HG03135 (cell line): ENCODE measurements around the gene LIG3.
"Not testable (repeated sequence)": the region's sequence is repeated elsewhere in the genome, so short reads cannot be mapped to it uniquely, and the experiment has no call there.

Experiments
- ATAC-seq: cut with Tn5 transposase; IDR thresholded peaks from one replicate; pipeline ENCODE4 v1.9.1; 2021; ENCODE audit warnings: mild to moderate bottlenecking, moderate library complexity; ENCODE audit not compliant: unreplicated experiment

The LIG3 gene

DNA sequence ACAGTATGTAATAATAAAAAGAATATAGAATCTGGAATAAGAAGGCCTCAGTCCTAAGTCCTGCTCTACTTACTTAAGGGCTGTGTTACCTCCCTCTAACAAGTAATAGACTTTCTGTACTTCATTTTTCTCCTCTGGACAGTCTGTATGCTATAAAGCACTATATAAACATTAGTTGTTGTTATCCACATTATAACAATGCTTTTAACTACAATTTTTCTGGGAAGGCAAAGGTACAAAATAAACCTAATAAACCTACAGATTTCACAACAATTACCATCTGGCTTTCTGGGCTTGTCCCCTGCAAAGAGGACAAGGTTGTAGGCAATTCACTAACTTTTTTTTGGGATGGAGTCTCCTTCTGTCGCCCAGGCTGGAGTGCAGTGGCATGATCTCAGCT lies 50.5 kb downstream of the LIG3 start:
- ATAC-seq, result no peak

DNA sequence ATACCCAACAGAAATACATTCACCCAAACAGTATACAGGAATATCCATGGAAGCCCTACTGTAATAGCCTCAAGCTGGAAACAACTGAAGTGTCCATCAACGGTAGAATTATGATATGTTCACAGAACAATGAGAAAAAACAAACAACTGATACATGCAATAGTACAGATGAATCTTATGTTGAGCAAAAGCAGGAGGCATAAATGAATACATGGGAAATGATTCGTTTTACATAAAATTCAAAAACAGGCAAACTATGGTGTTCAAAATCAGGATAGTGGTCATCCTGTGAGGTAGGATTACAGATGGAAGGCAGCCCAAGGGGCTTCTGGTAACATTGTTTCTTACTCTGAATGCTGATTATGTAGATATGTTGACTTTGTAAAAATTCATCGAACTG lies 58.1 kb downstream of the LIG3 start:
- no peak for ATAC-seq

DNA sequence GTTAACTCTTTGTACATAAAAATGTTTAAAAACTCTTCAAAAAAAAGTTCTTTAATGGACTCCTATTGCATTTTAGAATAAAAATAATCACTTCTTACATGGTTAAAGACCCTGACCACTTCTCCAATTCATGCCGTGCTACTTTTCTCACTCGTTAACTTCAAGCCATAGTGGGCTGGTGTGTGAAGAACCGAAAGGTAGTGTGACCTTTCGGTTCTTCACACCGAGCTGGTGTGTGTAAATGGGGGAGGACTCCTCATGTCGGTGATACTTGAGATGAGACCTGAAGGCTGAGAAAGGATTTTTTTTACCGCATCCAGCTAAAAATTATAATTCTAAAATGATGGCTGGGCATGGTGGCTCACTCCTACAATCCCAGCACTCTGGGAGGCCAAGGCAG lies 61.1 kb downstream of the LIG3 start:
- ATAC-seq, result no peak

DNA sequence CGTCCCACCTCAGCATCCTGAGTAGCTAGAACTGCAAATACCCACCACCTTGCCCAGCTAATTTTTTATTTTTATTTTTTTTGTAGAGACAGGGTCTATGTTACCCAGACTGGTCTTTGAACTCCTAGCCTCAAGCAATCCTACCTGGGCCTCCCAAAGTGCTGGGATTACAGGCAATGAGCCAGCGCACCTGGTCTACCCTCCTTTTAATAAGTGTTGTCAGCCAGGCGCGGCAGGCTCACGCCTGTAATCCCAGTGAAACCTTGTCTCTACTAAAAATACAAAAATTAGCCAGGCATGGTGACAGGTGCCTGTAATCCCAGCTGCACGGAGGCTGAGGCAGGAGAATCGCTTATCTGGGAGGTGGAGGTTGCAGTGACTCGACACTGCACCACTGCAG lies 63.9 kb downstream of the LIG3 start:
- ATAC-seq, result no peak

DNA sequence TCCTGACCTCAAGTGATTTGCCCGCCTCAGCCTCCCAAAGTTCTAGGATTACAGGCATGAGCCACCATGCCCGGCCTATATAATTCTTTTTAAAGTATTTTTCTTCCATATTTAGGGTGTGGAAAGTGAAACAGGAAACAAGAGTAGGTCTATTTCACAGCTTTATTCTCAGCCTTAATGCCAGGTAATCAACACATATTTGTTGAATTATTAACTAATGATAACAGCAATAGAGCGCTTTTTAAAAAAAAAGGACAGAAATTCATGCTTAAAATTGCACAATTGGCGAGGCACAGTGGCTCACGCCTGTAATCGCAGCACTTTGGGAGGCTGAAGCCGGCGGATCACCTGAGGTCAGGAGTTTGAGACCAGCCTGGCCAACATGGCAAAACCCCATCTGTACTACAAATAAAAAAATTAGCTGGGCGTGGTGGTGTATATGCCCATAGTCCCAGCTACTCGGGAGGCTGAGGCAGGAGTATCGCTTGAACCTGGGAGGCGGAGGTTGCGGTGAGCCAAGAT lies 65.2 kb downstream of the LIG3 start:
- not testable (repeated sequence) for ATAC-seq

DNA sequence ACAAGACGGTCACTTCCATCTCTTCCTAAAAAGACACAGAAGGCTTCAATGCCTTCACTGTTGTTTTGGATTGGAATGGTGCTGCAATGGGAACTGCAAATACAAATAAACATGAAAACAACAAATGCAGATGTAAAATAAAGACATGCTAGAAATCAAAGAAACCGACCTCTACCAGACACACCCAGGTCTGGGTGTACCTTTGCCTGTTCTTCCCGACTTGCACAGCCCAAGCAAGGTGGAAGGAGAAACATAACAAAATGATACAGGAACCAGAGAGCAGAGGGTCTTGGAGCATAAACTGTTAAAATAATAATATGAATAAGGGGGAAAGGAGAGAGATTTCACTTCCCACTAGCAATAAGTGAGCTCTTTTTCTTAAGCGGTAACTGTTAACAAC lies 65.9 kb downstream of the LIG3 start:
- ATAC-seq, result no peak

DNA sequence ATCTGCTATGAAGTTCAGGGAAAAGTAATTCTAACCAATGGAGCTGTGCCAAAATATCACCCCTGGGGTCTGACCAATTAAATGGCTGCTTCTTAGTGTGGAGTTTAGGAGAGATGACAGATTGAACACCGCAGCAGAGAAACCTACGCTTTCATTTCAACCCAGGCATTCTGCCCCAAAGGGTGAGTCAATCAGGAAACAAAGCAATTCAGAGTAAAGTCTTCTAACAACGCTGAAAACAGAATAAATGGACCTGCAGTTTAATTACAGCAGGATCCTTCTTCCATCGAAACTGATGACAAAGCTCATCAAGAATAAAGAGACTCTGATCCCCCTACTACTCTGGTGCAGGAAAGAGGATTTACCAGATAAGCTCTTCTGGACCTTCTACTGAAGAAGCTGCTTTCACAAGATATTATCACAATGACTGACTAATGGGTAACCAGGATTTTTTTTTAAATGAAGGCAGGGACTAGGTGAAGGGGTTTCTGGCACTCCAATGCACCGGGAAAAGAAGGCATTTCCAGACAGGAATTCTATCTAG lies 66.5 kb downstream of the LIG3 start:
- ATAC-seq, result peak; percentile 52

DNA sequence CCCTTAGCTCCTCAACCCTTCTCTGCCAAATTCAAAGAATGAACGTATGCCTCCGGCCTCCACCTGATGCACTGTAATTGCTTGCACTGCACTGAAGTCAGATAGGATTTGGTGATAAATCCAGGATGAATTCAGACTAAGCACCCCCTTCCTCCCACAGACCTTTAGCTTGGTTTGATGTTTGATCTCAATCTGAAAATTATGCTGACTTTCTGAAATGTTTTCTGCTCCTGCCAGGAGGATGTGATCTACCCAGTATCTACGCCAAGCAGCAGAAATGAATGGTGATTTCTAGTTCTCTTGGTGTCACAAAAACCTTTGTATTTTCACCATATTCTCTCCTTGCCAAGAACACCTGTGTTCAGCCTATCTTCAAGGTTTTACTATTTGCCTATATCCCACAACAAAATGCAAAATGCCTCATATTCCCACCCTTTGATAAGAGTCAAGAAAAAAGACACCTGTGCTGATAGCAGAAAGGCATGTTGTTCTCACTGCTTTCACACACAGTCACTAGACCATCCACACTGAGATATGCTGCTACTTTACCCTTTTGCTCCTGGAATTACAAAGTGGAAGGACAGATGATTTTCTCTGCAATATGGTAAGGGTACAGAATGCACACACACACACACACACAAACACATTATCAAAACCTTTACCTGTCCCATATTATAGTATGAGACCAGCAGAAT lies 68.5 kb downstream of the LIG3 start:
- no peak for ATAC-seq

DNA sequence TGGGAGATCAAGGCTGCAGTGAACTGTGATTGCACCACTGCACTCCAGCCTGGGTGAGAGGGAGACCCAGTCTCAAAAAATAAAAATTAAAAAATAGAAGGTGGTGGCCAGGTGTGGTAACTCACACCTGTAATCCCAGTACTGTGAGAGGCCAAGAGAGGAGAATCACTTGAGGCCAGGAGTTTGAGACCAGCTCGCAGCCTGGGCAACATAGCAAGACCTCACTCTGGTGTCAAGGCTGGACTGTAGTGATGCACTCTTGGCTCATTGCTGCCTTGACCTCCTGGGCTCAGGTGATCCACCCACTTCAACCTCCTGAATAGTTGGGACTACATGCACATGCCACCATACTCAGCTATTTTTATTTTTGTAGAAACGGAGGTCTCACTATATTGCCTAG lies 69.9 kb downstream of the LIG3 start:
- ATAC-seq, result no peak

DNA sequence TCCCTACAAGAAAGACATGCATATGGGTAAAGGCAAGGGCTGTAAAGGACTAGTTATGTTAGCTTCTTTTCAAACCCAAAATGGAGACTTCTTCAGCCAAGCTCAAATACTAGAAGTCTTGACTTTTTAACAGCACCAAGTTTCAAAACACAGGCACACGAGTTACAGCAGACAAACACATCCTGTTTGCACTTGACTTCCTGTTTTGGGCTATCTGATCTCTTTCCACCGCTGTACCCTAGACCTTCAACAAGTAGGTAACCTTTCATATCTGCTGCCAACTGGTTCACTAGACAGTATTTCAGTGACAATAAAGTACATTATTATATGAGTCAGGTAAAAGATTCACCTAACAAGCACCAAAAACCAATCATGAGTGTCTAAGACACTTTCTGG lies 70.9 kb downstream of the LIG3 start:
- peak; percentile 62 for ATAC-seq

DNA sequence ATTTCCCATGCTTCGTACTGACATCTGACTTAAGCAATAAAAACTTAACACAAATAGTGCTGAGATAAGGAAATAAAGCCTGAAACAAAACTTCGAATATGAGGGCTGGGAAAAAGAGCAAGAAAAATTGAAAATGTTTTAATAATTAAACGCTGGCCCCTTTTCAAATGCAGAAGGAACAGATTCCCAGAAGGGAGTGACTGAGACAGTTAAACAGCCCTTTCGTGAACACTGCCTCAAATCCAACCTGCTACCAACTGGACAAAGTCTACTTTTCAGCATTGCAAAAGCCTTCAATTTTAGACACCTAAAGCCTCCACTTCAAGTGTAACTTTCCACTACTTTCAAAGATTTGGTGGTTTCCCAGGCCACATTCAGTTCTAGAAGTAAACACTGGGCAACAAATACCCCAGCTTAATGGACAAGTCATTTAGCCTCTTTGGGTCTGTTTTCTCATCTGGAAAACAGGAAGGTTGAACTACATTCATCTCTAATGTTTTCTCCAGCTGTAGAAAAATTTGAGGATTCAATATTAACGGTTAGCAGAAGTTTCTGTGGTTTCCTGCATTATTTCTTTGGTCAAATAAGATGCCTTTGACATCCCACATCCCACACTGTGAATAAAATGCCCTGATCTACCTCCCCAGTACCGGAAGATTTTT lies 71.4 kb downstream of the LIG3 start:
- no peak for ATAC-seq

DNA sequence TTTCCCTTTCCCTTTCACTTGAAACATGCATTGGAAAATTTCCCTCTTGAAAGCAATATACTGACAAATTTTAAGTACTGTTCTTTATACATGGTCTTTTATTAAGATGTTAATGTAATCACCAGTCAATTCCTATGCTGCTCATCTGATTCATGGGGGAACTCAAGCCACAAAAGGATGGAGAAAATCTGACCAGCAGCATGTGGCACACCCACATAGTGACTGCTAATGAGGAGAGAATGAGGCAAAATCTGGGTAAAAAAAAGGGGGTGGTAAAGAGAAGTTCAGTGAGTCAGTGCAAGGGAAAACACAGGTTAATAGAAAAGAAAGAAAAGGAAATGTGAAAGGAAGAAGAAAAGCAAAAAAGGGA lies 71.9 kb downstream of the LIG3 start:
- no peak for ATAC-seq

DNA sequence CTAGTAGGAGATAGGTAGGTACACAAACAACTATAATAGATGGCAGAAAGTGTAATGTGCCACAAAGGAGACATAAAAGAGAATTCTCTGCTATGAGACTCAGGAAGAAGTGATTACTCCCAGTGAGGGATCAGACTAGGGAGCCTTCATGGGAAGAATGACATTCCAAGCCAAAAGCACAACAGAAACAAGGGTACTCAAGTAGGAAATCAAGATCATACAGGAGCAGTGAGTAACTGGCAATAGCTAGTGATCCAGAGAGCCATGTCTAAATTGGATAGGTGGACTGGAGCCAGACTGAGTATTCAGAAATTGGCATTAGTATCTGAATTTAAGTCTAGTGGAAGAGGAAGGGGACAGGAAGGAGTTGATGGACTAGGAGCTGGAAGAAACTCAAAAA lies 72.5 kb downstream of the LIG3 start:
- ATAC-seq, result no peak

DNA sequence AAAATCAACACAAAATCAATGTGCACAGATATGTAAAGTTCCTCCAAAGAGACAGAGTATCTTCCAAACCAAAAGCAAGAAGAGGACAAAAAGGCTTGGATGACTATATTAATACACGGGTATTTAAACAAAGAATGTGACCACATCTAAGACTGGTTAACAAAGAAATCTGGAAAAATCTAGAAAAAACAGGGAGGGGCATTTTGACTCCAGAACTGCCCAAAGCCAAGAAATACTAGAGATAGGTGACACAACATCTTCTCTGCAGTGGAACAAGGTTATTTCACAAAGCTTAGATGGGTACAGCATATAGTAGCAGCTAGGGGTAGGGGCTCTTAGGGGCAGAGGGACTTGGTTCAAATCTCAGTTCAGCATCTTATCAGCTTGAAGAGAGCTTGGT lies 72.9 kb downstream of the LIG3 start:
- no peak for ATAC-seq

DNA sequence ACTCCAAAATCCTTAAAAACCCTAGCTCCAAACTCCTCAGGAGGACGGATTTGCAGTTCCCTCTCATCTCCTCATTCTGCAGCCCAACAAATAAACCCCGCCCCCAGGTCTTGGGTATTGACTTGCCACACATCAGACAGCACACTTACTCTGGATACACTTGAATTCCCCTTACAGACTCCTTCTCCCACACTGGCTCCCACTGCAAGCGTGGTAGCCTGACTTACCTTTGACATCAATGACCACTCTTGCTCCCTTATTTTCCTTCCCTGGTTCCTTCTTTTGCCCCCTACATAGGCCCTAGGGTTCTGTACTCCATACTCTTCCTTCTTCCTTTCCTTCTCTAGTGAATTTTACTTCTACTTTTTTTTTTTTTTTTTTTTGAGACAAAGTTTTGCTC lies 75.7 kb downstream of the LIG3 start:
- ATAC-seq, result no peak

DNA sequence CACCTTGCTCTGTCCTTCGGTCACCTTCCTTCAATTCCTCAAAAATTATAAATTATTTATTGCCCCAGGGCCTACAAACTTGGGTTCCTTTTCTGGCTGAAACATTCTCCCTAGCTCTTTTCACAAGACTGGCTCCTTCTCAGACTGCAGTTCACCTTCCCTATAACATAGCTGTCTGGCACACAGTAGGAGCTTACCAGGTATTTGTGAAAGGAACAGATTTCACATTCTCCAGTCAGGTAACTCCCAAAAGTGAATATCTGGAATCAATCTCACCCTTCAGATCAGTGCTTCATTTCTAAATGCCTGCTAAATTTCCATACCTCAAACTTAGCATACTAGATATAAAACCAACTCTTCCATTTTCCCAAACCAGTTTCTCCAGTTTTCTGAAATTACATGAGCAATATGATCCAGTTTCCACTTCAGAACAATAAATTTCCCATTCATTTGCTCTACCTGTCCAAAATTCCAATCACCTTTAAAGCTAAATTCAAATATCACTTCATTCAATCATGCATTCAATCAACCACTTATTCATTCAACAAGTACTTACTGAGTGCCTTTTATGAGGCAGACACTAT lies 77.1 kb downstream of the LIG3 start:
- ATAC-seq, result no peak
